HG02610 (cell line): ENCODE measurements around the gene NPIPA5.
"Not testable (repeated sequence)": the region's sequence is repeated elsewhere in the genome, so short reads cannot be mapped to it uniquely, and the experiment has no call there.

ENCODE experiments used
- ATAC-seq: cut with Tn5 transposase; IDR thresholded peaks from one replicate; pipeline ENCODE4 v1.9.1; 2021; ENCODE audit warnings: mild to moderate bottlenecking, moderate library complexity; ENCODE audit not compliant: unreplicated experiment

Gene NPIPA5

DNA sequence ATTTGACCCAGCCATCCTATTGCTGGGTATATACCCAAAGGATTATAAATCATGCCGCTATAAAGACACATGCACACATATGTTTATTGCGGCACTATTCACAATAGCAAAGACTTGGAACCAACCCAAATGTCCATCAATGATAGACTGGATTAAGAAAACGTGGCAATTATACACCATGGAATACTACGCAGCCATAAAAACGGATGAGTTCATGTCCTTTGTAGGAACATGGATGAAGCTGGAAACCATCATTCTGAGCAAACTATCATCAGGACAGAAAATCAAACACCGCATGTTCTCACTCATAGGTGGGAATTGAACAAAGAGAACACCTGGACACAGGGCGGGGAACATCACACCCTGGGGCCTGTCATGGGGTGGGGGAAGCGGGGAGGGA lies 14.9 kb upstream of the NPIPA5 start:
- not testable (repeated sequence) for ATAC-seq

DNA sequence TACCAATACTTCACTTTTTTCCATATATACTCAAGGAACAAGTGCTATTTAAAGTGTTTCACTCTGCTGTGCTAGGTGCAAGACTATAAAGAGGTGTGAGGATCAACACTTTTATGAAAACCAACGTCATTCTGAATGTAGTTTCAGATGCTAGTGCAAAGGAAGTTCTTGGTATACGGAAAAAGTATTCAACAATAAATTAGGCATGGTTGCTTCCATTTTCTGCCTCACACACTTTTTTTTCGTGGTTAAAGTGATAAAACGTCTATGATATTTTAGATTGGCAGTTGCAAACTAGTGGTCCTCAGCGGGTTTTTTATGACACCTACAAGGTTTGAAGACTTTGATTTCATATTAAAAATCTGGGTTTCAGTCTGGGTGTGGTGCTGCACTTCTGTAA lies 11.8 kb upstream of the NPIPA5 start:
- not testable (repeated sequence) for ATAC-seq

DNA sequence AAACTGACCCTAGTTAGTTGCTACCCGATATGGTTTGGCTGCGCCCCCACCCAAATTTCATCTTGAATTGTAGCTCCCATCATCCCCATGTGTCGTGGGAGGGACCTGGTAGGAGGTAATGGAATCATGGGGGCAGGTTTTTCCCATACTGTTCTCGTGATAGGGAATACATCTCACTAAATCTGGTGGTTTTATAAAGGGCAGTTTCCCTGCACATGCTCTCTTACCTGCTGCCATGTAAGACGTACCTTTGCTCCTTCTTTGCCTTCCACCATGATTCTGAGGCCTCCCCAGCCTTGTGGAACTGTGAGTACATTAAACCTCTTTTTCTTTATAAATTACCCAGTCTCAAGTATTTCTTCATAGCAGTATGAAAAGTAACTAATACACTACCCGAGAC lies 10.0 kb upstream of the NPIPA5 start:
- ATAC-seq, result not testable (repeated sequence)

DNA sequence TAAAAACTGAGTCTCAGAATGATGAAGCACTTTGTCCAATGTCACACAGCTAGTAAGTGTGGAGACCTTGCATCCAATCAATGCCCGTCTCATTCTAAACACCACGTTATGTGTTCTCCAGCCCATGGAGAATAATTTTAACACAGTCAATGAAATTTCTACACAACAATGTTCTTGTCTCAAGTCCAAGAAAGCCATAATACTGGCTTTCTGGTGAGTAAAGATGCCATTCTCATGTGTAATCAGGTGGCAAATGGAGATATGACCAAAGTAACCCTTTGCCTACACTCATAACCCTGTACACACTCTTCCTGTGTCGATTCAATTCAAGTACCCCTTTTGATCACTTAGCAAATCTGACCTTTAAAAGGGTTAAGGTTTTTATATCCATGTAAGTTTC lies 4.7 kb upstream of the NPIPA5 start:
- ATAC-seq, result not testable (repeated sequence)

DNA sequence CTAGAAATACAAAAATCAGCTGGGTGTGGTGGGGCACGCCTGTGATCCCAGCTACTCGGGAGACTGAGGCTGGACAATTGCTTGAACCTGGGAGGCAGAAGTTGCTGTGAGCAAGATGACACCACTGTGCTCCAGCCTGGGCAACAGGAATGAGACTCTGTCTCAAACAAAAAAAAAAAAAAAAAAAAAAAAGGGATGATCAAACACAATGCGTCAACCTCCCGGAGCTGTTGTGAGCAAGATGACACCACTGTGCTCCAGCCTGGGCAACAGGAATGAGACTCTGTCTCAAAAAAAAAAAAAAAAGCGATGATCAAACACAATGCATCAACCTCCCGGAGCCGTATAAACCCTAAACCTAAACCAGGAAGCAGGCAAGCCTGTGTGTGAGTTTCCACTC lies 20.6 kb downstream of the NPIPA5 start:
- not testable (repeated sequence) for ATAC-seq

DNA sequence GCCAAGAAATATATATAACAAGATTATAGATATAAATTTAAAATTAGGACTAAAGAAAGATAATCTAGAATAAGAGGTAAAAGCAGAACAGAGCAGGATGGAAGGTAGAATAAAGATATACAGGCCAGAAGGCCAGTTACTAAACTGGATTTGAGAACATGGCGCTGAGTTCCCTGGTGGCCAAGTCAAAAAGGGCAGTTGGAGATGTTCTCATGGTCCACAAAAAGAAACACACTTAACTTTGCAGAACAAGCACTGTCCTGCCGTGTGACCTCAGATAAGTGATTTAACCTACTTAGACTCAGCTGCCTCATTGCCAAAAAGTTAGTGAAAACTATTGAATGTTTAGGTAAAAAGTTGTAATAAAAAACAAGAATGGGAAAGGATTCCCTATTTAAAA lies 23.2 kb downstream of the NPIPA5 start:
- not testable (repeated sequence) for ATAC-seq

DNA sequence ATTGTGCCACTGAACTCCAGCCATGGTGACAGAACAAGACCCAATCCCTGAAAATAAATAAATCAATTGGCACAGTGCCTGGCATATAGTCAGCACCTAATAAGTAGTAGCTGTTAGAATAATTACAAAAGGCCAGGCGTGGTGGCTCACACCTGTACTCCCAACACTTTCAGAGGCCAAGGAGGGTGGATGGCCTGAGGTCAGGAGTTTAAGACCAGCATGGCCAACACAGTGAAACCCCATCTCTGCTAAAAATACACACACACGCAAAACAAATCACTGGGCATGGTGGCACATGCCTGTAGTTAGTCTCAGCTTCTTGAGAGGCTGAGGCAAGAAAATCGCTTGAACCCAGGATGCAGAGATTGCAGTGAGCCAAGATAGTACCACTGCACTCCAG lies 25.2 kb downstream of the NPIPA5 start:
- ATAC-seq, result not testable (repeated sequence)

DNA sequence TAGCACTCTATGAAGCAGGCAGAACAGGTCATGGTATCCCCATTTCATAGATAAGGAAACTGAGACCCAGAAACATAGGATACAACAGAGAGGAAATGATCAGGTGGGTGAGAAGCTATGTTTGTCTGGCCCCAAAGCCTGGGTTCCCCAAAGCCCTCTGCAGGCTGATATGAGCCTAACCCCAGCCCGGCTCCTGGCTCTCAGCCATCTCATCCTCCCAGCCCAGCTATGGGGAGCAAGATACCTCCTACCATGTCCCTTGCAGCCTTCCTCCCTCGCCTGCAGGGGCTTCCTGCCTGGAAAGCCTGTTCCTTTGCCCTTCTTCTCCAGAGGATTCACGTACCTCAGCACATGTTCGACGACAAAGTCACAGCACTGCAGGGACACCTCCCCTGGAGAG lies 26.3 kb downstream of the NPIPA5 start:
- ATAC-seq, result not testable (repeated sequence)

DNA sequence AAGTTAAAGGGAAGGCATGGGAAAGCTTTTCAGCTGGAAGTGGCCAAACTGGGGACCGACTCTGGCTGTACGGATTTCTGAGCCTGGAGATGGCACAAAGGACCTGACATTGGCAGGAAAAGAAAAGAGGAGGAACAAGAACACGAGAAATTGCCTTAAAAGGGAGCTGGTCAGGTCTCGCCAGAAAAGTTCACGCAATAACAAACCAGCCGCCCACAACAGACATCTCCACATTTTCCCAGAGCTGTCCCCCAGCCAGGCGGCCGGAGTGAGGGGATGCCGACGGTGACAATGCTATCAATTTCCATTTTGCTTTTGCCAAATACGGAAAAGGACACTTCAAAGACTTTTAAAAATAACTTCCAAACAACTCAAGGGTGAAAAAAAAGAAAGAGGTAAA lies 26.8 kb downstream of the NPIPA5 start:
- ATAC-seq, result not testable (repeated sequence)

DNA sequence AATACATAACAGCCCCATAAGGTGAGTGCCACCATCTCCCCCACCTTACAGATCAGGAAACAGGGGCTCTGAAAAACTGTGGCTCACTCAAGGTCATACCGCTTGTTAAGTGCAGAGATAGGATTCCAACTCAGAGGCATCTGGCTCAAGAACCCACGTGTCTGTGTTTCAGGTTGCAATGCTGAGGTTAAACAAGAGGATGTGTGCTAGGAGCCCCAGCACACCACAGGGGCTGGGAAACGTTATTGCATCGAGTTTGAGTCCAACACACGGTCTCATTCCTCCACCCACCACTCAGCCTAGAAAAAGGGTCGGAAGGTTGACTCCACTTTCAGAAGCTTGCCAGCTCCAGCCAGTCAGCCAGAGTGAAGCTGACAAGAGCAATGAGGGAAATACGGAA lies 29.4 kb downstream of the NPIPA5 start:
- not testable (repeated sequence) for ATAC-seq

DNA sequence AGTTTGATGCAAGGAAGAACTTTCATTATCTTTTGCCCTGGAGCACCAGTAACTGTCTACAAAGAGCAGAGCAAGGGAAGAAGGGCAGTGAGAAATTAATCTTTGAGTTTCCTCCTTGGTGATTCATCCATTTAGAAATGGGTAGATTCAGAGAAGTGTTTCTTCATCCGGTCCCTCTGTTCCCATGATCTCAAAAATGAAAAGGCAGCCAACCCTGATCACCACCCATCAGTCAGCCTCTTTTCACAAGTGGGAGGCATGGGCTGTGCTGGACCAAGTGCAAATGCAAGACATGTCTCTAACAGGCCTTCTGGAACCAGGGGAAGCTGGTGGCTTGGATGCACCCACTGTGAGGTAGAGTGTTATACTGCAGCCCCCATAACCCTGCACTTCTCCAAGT lies 35.8 kb downstream of the NPIPA5 start:
- ATAC-seq, result not testable (repeated sequence)

DNA sequence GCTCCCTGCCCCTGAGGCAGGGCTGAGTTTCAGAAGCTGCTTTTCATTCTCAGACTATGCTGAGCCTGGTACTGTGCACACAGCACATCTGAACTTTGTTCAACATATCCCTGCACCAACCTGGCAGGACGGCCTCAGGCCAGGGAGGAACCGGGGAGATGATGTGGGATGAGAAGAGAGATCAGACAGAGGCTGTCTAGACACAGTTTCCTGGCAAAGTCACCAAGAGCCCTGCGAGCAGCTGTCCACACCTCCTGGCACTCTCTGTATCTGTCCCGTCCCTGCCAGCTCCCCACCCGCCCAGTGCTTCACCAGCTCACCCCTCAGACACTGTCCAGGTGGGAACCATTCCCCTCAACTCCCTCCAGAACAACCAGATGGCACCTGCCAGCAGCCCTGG lies 39.1 kb downstream of the NPIPA5 start:
- not testable (repeated sequence) for ATAC-seq

DNA sequence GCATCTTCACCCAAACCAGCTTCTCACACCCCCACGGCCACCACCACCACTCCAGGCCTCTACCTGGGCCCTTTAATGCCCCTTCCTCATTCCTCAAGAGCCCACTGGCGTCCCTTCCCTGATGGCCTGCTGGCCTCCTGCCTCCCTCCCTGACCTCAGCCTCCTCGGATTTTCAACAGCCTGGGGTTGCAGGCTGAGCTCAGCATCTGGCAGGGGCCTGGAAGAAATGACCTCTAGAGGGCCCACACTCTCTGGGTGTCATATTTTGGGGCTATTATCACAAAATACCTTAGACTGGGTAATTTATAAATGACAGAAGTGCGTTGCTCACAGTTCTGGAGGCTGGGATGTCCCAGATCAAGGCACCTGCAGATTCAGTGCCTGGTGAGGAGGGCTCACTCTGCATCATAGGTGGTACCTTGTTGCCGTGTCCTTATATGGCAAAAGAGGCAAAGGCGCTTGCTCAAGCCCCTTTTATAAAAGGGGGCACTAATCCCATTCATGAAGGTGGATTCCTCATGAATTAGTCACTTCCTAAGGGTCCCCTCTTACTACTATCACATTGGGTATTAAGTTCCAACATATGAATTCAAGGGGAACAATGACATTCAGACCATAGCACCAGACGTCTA lies 40.0 kb downstream of the NPIPA5 start:
- ATAC-seq, result not testable (repeated sequence)

DNA sequence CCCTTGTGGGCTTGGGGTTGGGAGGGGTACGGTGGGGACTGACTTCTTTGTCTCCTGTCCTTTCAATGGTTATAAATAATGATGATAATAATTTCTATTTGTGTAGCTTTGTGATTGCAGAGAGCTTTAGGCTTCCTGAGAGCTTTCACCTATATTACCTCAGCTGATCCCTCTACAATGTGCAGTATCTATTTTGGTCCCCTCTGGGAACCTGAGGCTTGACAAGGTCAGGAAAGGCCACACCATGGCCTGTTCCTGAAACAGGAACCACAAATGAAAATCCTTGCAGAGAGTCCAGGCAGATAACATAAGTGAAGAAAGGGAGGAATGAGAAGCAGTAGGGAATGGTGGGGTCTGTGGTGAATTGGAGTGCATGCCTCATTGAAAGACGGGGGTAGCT lies 42.5 kb downstream of the NPIPA5 start:
- ATAC-seq, result not testable (repeated sequence)

DNA sequence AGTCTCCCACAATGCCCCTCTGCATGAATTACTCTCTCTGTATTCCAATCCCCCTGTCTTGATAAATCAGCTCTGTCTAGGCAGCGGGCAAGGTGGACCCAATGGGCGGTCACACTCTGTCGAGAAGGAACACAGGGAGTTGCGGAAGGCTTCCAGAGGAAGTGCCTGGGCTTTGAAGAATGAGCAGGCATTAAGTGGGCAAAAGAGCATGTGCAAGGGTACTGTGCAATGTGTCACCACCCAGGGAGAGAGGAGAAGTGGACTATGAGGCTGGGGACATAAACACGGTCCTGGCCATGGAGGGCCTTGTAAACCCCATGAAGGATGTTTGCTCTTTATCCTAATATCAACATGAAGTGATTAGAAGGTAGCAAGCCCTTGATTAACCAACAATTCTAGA lies 44.1 kb downstream of the NPIPA5 start:
- not testable (repeated sequence) for ATAC-seq

DNA sequence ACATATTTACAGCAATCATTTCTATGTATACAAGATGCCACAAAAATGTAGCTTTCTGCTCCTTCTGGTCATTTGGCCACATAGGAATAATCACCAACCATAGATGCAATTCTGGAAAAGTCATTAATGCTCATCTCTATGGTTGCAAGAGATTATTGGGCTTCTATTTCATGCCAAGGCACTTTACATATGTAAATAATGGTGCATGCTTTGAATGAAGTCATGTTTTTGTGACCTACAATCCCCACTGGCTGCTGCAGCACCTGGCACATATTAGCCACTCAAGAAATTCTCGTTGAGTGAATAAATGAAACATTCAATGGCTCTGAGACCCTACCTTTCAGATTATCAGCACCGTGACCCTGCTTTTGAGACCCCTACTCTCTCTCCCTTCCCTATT lies 47.1 kb downstream of the NPIPA5 start:
- ATAC-seq, result not testable (repeated sequence)

DNA sequence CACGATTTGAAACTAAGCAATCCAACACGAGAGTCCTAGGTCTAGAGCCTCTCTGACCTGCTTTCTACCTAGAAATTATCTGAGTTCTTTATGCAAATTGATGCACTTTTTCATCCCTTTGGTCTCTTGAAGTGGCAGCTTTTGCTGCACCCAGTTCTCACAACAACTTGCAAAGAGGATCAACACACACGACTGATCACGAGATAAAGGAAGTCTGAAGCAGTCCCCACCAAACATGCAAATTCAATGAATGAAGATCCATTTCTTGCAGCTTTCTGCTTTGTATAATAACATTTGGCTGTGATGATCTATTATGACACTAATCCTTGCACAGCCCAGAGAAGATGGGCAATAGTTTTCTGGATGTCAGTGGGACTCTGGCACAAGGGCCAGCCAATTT lies 53.1 kb downstream of the NPIPA5 start:
- ATAC-seq, result not testable (repeated sequence)

DNA sequence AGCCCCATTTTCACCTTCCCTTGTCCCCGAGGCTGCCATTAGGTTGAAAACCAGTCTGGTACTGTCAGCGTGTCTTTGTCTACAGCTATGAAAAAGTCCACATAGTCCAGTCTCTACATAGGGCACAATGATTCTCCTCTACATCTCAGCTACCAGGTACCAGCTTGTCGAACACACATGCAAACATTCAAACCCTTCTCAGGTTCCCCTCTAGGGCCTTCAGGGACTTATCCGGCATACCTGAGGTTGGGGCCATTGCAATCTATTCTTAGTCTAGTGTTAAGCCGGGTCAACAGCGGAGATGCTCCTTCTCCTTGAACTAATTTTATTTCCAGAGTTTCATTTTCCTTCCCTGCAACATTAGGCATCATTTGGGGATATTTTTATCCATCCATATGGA lies 54.7 kb downstream of the NPIPA5 start:
- ATAC-seq, result not testable (repeated sequence)

DNA sequence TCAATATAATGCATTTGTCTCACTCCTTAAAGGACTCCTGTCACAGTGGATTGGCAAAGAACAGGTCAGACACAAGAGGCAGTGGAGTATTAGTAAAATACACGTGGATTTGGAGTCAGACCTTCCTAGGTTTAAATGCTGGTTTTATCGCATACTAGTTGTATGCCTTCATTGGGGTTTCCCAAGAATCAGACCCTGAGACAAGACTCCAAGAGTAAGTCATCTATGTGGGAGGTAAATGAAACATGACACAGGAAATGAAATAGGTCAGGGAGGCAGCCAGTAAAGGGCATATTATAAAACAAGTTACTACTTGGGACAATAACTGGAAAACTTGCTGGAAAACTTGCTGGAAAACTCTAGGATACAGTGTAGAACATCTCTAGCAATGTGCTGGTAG lies 56.9 kb downstream of the NPIPA5 start:
- not testable (repeated sequence) for ATAC-seq

DNA sequence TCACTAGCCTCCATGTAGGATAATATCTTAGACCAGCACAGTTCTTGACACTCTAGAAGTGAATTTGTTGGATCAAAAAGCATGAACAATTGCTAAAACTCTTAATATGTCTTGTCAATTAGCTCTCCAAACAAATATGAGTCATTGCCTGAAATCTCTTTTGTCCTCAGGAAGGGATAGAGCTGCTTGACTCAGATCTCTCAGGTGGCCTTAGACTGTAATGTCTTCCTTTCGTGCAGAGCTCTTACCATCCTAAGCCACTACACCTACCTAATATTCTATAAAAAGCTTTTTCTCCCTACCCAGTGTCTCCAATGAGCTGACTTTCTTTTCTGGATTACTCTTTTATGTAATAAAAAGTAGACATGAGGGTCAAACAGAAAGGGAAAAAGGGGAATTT lies 63.5 kb downstream of the NPIPA5 start:
- not testable (repeated sequence) for ATAC-seq
